K562 (cell line): Measurements from ENCODE around the gene ADAP1.

Source experiments
- CBX2 ChIP-seq: fragments of 200-600 bp; sonication (generic); IDR thresholded peaks from one replicate; pipeline ENCODE4 v1.6.1; 2012; ENCODE audit warnings: mild to moderate bottlenecking, low read length, inconsistent platforms; ENCODE audit not compliant: insufficient read depth, poor library complexity, severe bottlenecking
- DNMT1 ChIP-seq: fragments of 450-650 bp; IDR thresholded peaks from 2 replicates; pipeline ENCODE4 v1.6.1; 2016; ENCODE audit warnings: antibody characterized with exemption, mild to moderate bottlenecking
- HDAC2 ChIP-seq: fragments of 450-650 bp; IDR thresholded peaks from 2 replicates; pipeline ENCODE4 v1.6.1; 2016; ENCODE audit warnings: mild to moderate bottlenecking
- JUNB ChIP-seq: fragments of 450-650 bp; formaldehyde crosslinking; conservative IDR thresholded peaks from 2 replicates; pipeline ENCODE4 v1.4.0; 2020; ENCODE audit warnings: mild to moderate bottlenecking
- NR2F6 ChIP-seq: fragments of 450-650 bp; formaldehyde crosslinking; IDR thresholded peaks from 2 replicates; pipeline ENCODE4 v1.4.0; 2020; ENCODE audit warnings: mild to moderate bottlenecking
- POLR2A ChIP-seq: fragments of 450-650 bp; conservative IDR thresholded peaks from 2 replicates; pipeline ENCODE4 v1.6.1; 2016
- RBM22 ChIP-seq: fragments of 200-400 bp; formaldehyde crosslinking; IDR thresholded peaks from 2 replicates; pipeline ENCODE4 v1.6.1; 2018; ENCODE audit warnings: low read length, low read depth; ENCODE audit not compliant: poor library complexity, severe bottlenecking
- SP1 ChIP-seq: sonication (generic); formaldehyde crosslinking; IDR thresholded peaks from 2 replicates; pipeline ENCODE4 v1.8.1; 2022; ENCODE audit warnings: mild to moderate bottlenecking, missing genetic modification reagents
- TCF15 ChIP-seq: fragments of 250-450 bp; sonication (Bioruptor Pico); IDR thresholded peaks from 2 replicates; pipeline ENCODE4 v1.8.0; 2022; ENCODE audit warnings: moderate library complexity, mild to moderate bottlenecking, inconsistent platforms
- TF ChIP-seq, protein P1 (sequence below), 3 experiments: IDR thresholded peaks in 2 of 3; conservative IDR thresholded peaks in 1 of 3; 2 replicates each; pipeline ENCODE4 v1.5.1; 2011 to 2012; ENCODE audit warnings: low read length in 3 of 3, mild to moderate bottlenecking in 3 of 3, control low read depth in 2 of 3, improper control_type of control experiment in 1 of 3, inconsistent platforms in 1 of 3, low read depth in 1 of 3, mixed read lengths in 1 of 3, moderate library complexity in 1 of 3; ENCODE audit not compliant: insufficient read depth in 2 of 3
- TF ChIP-seq, protein P2 (sequence below): sonication (generic); formaldehyde crosslinking; IDR thresholded peaks from 2 replicates; pipeline ENCODE4 v1.9.0; 2022; ENCODE audit warnings: mild to moderate bottlenecking, missing genetic modification reagents

GRCh38 chr7:945147-945555 lies 9.3 kb downstream of the ADAP1 start:
- TF ChIP-seq JUNB (CRISPR knock-in tag) (no peak), SP1 (no peak), POLR2A (no peak), RBM22 (no peak), HDAC2 (no peak), CBX2 (no peak), DNMT1 (no peak), TCF15 (CRISPR knock-in tag) (no peak), NR2F6 (CRISPR knock-in tag) (no peak)
- TF ChIP-seq, protein P1, sequence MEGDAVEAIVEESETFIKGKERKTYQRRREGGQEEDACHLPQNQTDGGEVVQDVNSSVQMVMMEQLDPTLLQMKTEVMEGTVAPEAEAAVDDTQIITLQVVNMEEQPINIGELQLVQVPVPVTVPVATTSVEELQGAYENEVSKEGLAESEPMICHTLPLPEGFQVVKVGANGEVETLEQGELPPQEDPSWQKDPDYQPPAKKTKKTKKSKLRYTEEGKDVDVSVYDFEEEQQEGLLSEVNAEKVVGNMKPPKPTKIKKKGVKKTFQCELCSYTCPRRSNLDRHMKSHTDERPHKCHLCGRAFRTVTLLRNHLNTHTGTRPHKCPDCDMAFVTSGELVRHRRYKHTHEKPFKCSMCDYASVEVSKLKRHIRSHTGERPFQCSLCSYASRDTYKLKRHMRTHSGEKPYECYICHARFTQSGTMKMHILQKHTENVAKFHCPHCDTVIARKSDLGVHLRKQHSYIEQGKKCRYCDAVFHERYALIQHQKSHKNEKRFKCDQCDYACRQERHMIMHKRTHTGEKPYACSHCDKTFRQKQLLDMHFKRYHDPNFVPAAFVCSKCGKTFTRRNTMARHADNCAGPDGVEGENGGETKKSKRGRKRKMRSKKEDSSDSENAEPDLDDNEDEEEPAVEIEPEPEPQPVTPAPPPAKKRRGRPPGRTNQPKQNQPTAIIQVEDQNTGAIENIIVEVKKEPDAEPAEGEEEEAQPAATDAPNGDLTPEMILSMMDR (IDR thresholded peaks at IDR 0.05 in 2 of 3, conservative IDR thresholded peaks at IDR 0.05 in 1 of 3; ENCODE audit: insufficient read depth in 2 of 3, low read depth in 1 of 3, low read length in 3 of 3) = no peak
- TF ChIP-seq, protein P2, sequence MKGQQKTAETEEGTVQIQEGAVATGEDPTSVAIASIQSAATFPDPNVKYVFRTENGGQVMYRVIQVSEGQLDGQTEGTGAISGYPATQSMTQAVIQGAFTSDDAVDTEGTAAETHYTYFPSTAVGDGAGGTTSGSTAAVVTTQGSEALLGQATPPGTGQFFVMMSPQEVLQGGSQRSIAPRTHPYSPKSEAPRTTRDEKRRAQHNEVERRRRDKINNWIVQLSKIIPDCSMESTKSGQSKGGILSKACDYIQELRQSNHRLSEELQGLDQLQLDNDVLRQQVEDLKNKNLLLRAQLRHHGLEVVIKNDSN (CRISPR knock-in tag) = no peak
